ENCODE results near the gene IRX4. TPM values are rescaled to one million over a fixed set of nuclear protein-coding genes. Genes with fewer than 3 reads are reported as not detected.

The IRX4 gene
- total RNA-seq, 4 donors from 2014 or later, result not detected

DNA sequence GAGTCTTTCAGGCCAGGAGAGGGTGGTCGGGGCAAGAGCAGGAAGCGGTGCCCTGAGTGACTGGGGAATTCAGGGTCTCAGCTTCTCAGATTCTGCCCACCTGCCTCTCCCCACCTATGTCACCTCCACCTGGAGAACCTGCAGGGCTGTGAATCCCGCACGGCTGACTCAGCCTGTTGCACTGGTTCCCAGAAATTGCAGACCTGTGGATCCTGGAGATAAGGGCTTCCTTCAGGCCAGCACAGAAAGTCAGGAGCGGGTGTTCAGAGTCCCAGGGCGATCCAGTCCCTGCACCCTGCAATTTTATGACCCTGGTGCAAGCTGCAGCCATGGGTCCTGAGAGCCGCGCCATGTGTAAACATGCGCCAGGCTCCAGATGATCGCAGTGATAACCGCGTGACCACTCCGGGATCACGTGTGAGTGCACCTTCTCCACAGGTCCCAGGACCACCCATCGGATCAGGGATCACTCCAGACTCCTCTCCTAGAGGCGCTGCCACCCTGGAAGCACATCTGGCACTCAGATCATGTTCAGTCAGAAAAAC is 17.8 kb downstream of the IRX4 start:
- no peak overlapping the region for H3K27ac ChIP-seq
- no peak for DNase-seq
- H3K4me1 ChIP-seq, result no peaks in the 10 kb centered on the region
- H3K9me3 ChIP-seq, result no peaks in the 10 kb centered on the region
- no peaks in the 10 kb centered on the region for H3K36me3 ChIP-seq
- H3K4me3 ChIP-seq, result no peak overlapping the region
- TF ChIP-seq POLR2A (IDR thresholded peaks at IDR 0.05), result no peak
- TF ChIP-seq, protein P1, sequence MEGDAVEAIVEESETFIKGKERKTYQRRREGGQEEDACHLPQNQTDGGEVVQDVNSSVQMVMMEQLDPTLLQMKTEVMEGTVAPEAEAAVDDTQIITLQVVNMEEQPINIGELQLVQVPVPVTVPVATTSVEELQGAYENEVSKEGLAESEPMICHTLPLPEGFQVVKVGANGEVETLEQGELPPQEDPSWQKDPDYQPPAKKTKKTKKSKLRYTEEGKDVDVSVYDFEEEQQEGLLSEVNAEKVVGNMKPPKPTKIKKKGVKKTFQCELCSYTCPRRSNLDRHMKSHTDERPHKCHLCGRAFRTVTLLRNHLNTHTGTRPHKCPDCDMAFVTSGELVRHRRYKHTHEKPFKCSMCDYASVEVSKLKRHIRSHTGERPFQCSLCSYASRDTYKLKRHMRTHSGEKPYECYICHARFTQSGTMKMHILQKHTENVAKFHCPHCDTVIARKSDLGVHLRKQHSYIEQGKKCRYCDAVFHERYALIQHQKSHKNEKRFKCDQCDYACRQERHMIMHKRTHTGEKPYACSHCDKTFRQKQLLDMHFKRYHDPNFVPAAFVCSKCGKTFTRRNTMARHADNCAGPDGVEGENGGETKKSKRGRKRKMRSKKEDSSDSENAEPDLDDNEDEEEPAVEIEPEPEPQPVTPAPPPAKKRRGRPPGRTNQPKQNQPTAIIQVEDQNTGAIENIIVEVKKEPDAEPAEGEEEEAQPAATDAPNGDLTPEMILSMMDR (IDR thresholded peaks at IDR 0.05), result no peak
- no peaks in the 10 kb centered on the region for H3K27me3 ChIP-seq

- TF ChIP-seq POLR2A (IDR thresholded peaks at IDR 0.05), result no peak
- TF ChIP-seq, protein P1 (IDR thresholded peaks at IDR 0.05), result no peak
- no peak overlapping the region for H3K27ac ChIP-seq
- H3K4me3 ChIP-seq, result no peak overlapping the region
- H3K27me3 ChIP-seq, result no peaks in the 10 kb centered on the region
- H3K36me3 ChIP-seq, result no peaks in the 10 kb centered on the region
- DNase-seq, result no peak
- no peaks in the 10 kb centered on the region for H3K4me1 ChIP-seq
- H3K9me3 ChIP-seq, result no peaks in the 10 kb centered on the region
Observed at GRCh38 chr5:1860949-1861348, 21.8 kb downstream of the IRX4 start.

DNA sequence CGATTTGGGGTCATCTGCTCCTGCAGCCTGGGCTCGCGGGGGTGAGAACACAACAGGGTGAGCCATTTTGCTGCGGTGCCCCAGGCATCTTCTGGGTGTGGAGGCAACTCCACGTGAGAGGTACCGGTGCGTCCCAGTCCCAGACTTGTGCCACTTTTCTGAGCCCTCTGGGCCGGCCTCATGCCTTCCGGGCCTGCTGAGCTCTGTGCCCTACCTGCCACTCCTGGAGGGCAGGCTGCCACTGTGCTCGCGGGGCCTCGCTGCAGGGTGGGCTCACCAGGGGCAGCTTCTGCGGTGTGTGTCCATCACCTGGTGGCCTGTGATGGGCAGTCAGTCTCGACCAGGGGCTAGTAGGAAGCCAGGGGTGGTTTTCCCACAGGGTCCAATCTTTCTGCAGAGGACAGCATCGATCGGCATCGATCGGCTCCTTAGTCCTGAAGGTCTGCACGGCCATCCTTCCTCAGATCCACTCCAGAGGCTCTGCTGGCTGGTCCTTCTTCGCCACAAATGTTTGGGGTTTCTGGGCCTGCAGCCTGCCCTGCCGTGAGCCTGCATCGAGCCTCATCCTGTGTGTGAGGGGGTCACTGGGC is 22.6 kb downstream of the IRX4 start:
- TF ChIP-seq, protein P1 (IDR thresholded peaks at IDR 0.05), result no peak
- TF ChIP-seq POLR2A (IDR thresholded peaks at IDR 0.05), result no peak
- Histone ChIP-seq H3K36me3 (no peaks in the 10 kb centered on the region), H3K9me3 (no peaks in the 10 kb centered on the region), H3K27ac (no peak overlapping the region), H3K4me1 (no peaks in the 10 kb centered on the region), H3K4me3 (no peak overlapping the region), H3K27me3 (no peaks in the 10 kb centered on the region)
- no peak for DNase-seq

GRCh38 chr5:1859099-1859498 is 23.6 kb downstream of the IRX4 start:
- H3K9me3 ChIP-seq, result no peaks in the 10 kb centered on the region
- no peak for DNase-seq
- no peak overlapping the region for H3K27ac ChIP-seq
- no peaks in the 10 kb centered on the region for H3K27me3 ChIP-seq
- H3K4me3 ChIP-seq, result no peak overlapping the region
- no peaks in the 10 kb centered on the region for H3K36me3 ChIP-seq
- TF ChIP-seq, protein P1 (IDR thresholded peaks at IDR 0.05), result no peak
- no peak for TF ChIP-seq POLR2A (IDR thresholded peaks at IDR 0.05)
- no peaks in the 10 kb centered on the region for H3K4me1 ChIP-seq

- Histone ChIP-seq H3K4me3 (no peak overlapping the region), H3K27ac (no peak overlapping the region), H3K9me3 (no peaks in the 10 kb centered on the region), H3K4me1 (no peaks in the 10 kb centered on the region), H3K27me3 (no peaks in the 10 kb centered on the region), H3K36me3 (no peaks in the 10 kb centered on the region)
- no peak for DNase-seq
- TF ChIP-seq POLR2A (IDR thresholded peaks at IDR 0.05), result no peak
- TF ChIP-seq, protein P1 (IDR thresholded peaks at IDR 0.05), result no peak
Observed at GRCh38 chr5:1858436-1858835, 24.3 kb downstream of the IRX4 start.

- DNase-seq, result no peak
- Histone ChIP-seq H3K27me3 (no peaks in the 10 kb centered on the region), H3K4me1 (no peaks in the 10 kb centered on the region), H3K36me3 (no peaks in the 10 kb centered on the region), H3K27ac (no peak overlapping the region), H3K4me3 (no peak overlapping the region), H3K9me3 (no peaks in the 10 kb centered on the region)
- TF ChIP-seq, protein P1 (IDR thresholded peaks at IDR 0.05), result no peak
- TF ChIP-seq POLR2A (IDR thresholded peaks at IDR 0.05), result no peak
Observed at GRCh38 chr5:1857256-1857600, 25.5 kb downstream of the IRX4 start.
